DOHH2 (cell line): Measurements from ENCODE around the gene LTBR.

Experiments
- EZH2phosphoT487 ChIP-seq: fragments of 200-600 bp; sonication (generic); IDR thresholded peaks from 2 replicates; pipeline ENCODE4 v1.6.1; 2017; ENCODE audit warnings: borderline replicate concordance, mild to moderate bottlenecking, antibody characterized with exemption, low read length, moderate library complexity, mixed read lengths
- TF ChIP-seq, protein P1 (sequence below): fragments of 200-600 bp; sonication (generic); IDR thresholded peaks from one replicate; pipeline ENCODE4 v1.5.1; 2014; ENCODE audit warnings: antibody characterized with exemption, mild to moderate bottlenecking, low read depth, low read length; ENCODE audit not compliant: poor library complexity, severe bottlenecking

DNA sequence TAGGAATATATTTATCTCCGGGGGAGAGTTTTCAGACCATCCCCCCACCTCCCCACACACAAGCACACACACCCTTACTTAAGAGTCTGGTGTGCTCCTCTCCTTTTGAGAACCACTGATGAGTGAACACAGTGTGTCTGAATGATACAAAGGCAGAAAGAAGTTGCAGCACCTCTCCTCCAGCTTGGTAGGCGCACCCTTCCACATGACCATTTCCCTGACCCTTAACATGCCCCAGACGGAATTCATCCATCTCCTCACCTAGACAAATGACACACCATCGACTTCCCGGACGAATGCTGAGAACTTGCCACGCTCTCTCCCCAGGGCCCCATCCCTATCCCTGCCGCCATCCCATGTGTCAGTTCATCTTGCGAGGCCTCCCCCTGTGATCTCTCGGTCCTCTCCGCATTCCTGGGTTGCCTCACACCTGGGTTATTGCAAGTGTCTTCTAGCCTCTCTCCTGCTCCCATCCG is 46.0 kb upstream of the LTBR start:
- TF ChIP-seq, protein P1, sequence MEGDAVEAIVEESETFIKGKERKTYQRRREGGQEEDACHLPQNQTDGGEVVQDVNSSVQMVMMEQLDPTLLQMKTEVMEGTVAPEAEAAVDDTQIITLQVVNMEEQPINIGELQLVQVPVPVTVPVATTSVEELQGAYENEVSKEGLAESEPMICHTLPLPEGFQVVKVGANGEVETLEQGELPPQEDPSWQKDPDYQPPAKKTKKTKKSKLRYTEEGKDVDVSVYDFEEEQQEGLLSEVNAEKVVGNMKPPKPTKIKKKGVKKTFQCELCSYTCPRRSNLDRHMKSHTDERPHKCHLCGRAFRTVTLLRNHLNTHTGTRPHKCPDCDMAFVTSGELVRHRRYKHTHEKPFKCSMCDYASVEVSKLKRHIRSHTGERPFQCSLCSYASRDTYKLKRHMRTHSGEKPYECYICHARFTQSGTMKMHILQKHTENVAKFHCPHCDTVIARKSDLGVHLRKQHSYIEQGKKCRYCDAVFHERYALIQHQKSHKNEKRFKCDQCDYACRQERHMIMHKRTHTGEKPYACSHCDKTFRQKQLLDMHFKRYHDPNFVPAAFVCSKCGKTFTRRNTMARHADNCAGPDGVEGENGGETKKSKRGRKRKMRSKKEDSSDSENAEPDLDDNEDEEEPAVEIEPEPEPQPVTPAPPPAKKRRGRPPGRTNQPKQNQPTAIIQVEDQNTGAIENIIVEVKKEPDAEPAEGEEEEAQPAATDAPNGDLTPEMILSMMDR = no peak
- TF ChIP-seq EZH2phosphoT487 = no peak
